H54 (cell line): Measurements from ENCODE around the gene SHC4.
A peak's percentile ranks its signal among the peaks of the same experiment; 100 is the strongest.

Experiments
- DNase-seq: peaks from one replicate; pipeline ENCODE4 v3.0.0; 2011; ENCODE audit warnings: low spot score, mixed read lengths; ENCODE audit not compliant: insufficient read length
- FAIRE-seq: peaks from 3 replicates; lab custom pipeline; 2011; peaks lifted over from hg19 to GRCh38; lab: Jason Lieb, UNC
- POLR2A ChIP-seq: IDR thresholded peaks from 2 replicates; pipeline ENCODE4 v1.6.1; 2011; ENCODE audit warnings: low read depth, mild to moderate bottlenecking, low read length

Gene SHC4

GRCh38 chr15:48963524-48964113, at the start of gene SHC4:
TSS of gene SHC4 (minus strand) at chr15:48963919. CDS start at chr15:48963015, 904 bp downstream.
- TF ChIP-seq POLR2A = no peak; the same call in 1 of the 2 replicates
- FAIRE-seq (no peak), DNase-seq (peak; percentile 25)

GRCh38 chr15:48999314-48999713, 35.6 kb upstream of the SHC4 start:
- FAIRE-seq = no peak
- no peak for DNase-seq
- no peak for TF ChIP-seq POLR2A

- FAIRE-seq (no peak), DNase-seq (no peak)
- no peak for TF ChIP-seq POLR2A
Observed at GRCh38 chr15:48996276-48996675, 32.6 kb upstream of the SHC4 start.

GRCh38 chr15:48993380-48993779, 29.7 kb upstream of the SHC4 start:
- no peak for FAIRE-seq
- no peak for DNase-seq
- TF ChIP-seq POLR2A = no peak

- no peak for TF ChIP-seq POLR2A
- no peak for FAIRE-seq
- no peak for DNase-seq
Observed at GRCh38 chr15:48992545-48992944, 28.8 kb upstream of the SHC4 start.

GRCh38 chr15:48992096-48992495, 28.4 kb upstream of the SHC4 start:
- no peak for FAIRE-seq
- DNase-seq = no peak
- TF ChIP-seq POLR2A = no peak

- DNase-seq (no peak), FAIRE-seq (no peak)
- no peak for TF ChIP-seq POLR2A
Observed at GRCh38 chr15:48989170-48989569, 25.5 kb upstream of the SHC4 start.

- TF ChIP-seq POLR2A = no peak
- no peak for DNase-seq
- no peak for FAIRE-seq
Observed at GRCh38 chr15:48987142-48987541, 23.4 kb upstream of the SHC4 start.

GRCh38 chr15:48986240-48986639, 22.5 kb upstream of the SHC4 start:
- DNase-seq (no peak), FAIRE-seq (no peak)
- TF ChIP-seq POLR2A = no peak

GRCh38 chr15:48985516-48985915, 21.8 kb upstream of the SHC4 start:
- no peak for TF ChIP-seq POLR2A
- FAIRE-seq = no peak
- no peak for DNase-seq

- FAIRE-seq = no peak
- no peak for DNase-seq
- no peak for TF ChIP-seq POLR2A
Observed at GRCh38 chr15:48984811-48985352, 21.2 kb upstream of the SHC4 start.

GRCh38 chr15:48984021-48984710, 20.4 kb upstream of the SHC4 start:
- FAIRE-seq (no peak), DNase-seq (no peak)
- TF ChIP-seq POLR2A = no peak

GRCh38 chr15:48983300-48983699, 19.6 kb upstream of the SHC4 start:
- DNase-seq (no peak), FAIRE-seq (no peak)
- no peak for TF ChIP-seq POLR2A

- no peak for FAIRE-seq
- DNase-seq = no peak
- no peak for TF ChIP-seq POLR2A
Observed at GRCh38 chr15:48981941-48982340, 18.2 kb upstream of the SHC4 start.

GRCh38 chr15:48978638-48979037, 14.9 kb upstream of the SHC4 start:
- no peak for FAIRE-seq
- TF ChIP-seq POLR2A = no peak

More at GRCh38 chr15:48978638-48979037, 14.9 kb upstream of the SHC4 start:
- DNase-seq = no peak
